ENCODE measurements around the gene ITGA11. TPM values are rescaled to one million over a fixed set of nuclear protein-coding genes. Genes with fewer than 3 reads are reported as not detected.

The ITGA11 gene
- total and polyA plus RNA-seq, 4 experiments from 2014 or later, result not detected

GRCh38 chr15:68341760-68342725, 89.9 kb downstream of the ITGA11 start:
- intact Hi-C loops (cut with micrococcal nuclease), result no loop called here
- H3K36me3 ChIP-seq (ENCODE audit: insufficient read depth, low read length), result no peaks in the 10 kb centered on the region
- no peak overlapping the region for H3K4me3 Mint-ChIP-seq
- DNase-seq, result no peak
- no peak overlapping the region for H3K27ac ChIP-seq (ENCODE audit: low read depth, low read length)
- H3K36me3 Mint-ChIP-seq, result no peaks in the 10 kb centered on the region
- POLR2A ChIA-PET (ENCODE audit: partially characterized antibody), result no interaction called here
- H3K4me1 Mint-ChIP-seq, result no peaks in the 10 kb centered on the region
- no peaks in the 10 kb centered on the region for H3K9me3 Mint-ChIP-seq
- H3K9me3 ChIP-seq (ENCODE audit: control insufficient read depth in 1 of 2, low read length in 2 of 2), result no peaks in the 10 kb centered on the region
- H3K27me3 ChIP-seq (ENCODE audit: insufficient read depth, low read length), result no peaks in the 10 kb centered on the region
- H3K27me3 Mint-ChIP-seq, result peaks cover 1 to 4% of the 10 kb centered on the region in 2 donors
- H3K4me3 ChIP-seq (ENCODE audit: low read length in 2 of 2), result no peak overlapping the region
- CTCF ChIA-PET (ENCODE audit: partially characterized antibody), result no interaction called here
- H3K27ac Mint-ChIP-seq, result no peak overlapping the region
- H3K4me1 ChIP-seq (ENCODE audit: insufficient read depth, low read length), result no peaks in the 10 kb centered on the region

DNA sequence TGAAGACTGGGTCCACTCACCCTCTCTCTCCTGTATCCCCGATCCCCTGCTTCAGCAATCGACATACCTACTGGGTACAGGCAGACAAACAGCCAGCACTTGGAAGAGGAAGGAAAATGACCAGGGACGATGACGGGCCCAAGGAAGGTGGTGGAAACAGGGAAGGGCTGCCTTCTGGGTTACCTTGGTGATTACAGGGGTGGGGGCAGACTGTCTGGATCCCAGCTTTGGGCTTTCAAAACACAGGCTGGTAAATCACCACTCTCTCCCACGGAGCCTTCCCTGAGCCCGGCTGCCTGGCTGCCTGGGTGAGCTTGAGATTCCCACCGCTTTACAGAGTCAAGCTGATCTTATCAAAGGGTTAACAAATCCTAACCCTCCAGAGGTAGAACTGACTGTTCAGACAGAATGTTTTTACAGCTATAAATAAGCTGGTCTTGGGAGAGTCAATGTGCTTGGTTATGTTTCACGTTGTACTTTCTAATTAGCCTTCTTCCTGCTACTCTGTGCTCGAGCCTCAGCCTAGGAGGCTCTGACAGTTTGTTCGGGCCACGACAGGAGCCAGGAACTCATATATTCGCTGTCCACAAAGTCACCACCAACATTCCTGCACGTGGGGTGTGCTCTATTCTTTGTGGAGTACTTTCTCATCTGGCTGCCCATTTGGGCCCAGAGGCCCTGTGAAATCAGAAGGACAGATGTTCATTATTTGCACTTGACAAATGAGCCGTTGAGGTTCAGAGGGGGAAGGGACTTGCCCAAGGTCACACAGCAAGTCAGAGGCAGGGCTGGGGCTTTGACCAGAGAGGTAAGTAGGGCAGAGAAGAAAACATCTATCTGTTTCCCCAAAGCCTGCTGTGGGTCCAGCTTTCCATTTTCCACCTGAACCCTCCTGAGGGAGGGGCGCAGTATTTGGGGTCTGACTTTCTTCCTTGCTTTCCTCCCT, 91.0 kb downstream of the ITGA11 start:
- H3K4me1 Mint-ChIP-seq, result no peaks in the 10 kb centered on the region
- Histone ChIP-seq H3K27ac (ENCODE audit: low read depth, low read length) (no peak overlapping the region), H3K9me3 (ENCODE audit: control insufficient read depth in 1 of 2, low read length in 2 of 2) (no peaks in the 10 kb centered on the region), H3K4me1 (ENCODE audit: insufficient read depth, low read length) (no peaks in the 10 kb centered on the region), H3K36me3 (ENCODE audit: insufficient read depth, low read length) (no peaks in the 10 kb centered on the region), H3K4me3 (ENCODE audit: low read length in 2 of 2) (no peak overlapping the region), H3K27me3 (ENCODE audit: insufficient read depth, low read length) (no peaks in the 10 kb centered on the region)
- H3K27ac Mint-ChIP-seq, result no peak overlapping the region
- POLR2A ChIA-PET (ENCODE audit: partially characterized antibody), result no interaction called here
- no peaks in the 10 kb centered on the region for H3K36me3 Mint-ChIP-seq
- peaks cover 1 to 4% of the 10 kb centered on the region in 2 donors for H3K27me3 Mint-ChIP-seq
- H3K4me3 Mint-ChIP-seq, result no peak overlapping the region
- no peak for DNase-seq
- no peaks in the 10 kb centered on the region for H3K9me3 Mint-ChIP-seq
- intact Hi-C loops (cut with micrococcal nuclease), result no loop called here
- CTCF ChIA-PET (ENCODE audit: partially characterized antibody), result interaction anchor here (1.2 kb wide), 1 partner anchor 35 kb away, joined by 3 read pairs; no protein-coding TSS in a partner anchor

DNA sequence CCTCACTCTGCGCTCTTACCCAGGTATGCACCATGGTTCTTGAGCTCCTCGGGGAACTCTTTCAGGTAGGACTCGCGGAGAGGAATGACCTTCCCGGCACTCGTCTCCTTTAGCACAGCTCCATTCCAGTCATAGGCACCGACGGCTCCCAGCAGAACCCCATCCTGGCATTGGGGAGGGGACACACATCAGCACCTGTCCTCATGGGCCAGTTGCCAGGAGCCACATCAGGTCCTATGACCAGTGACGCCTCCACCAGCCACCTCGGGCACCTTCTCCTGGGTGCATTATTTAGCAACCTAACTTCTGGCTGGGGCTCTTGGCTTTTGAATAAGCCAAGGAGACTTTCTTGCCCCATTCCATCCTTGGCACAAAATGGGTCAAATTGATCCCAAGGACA, 92.5 kb downstream of the ITGA11 start:
- CTCF ChIA-PET (ENCODE audit: partially characterized antibody), result no interaction called here
- Histone ChIP-seq H3K9me3 (ENCODE audit: control insufficient read depth in 1 of 2, low read length in 2 of 2) (no peaks in the 10 kb centered on the region), H3K4me3 (ENCODE audit: low read length in 2 of 2) (no peak overlapping the region), H3K27ac (ENCODE audit: low read depth, low read length) (no peak overlapping the region), H3K4me1 (ENCODE audit: insufficient read depth, low read length) (no peaks in the 10 kb centered on the region), H3K27me3 (ENCODE audit: insufficient read depth, low read length) (no peaks in the 10 kb centered on the region), H3K36me3 (ENCODE audit: insufficient read depth, low read length) (no peaks in the 10 kb centered on the region)
- intact Hi-C loops (cut with micrococcal nuclease), result no loop called here
- H3K36me3 Mint-ChIP-seq, result no peaks in the 10 kb centered on the region
- POLR2A ChIA-PET (ENCODE audit: partially characterized antibody), result no interaction called here
- H3K27ac Mint-ChIP-seq, result no peak overlapping the region
- no peaks in the 10 kb centered on the region for H3K9me3 Mint-ChIP-seq
- H3K4me1 Mint-ChIP-seq, result no peaks in the 10 kb centered on the region
- no peak for DNase-seq
- H3K27me3 Mint-ChIP-seq, result peaks cover 0 to 4% of the 10 kb centered on the region in 2 donors
- no peak overlapping the region for H3K4me3 Mint-ChIP-seq

GRCh38 chr15:68337826-68338225, 94.1 kb downstream of the ITGA11 start:
- intact Hi-C loops (cut with micrococcal nuclease), result no loop called here
- Histone ChIP-seq H3K4me1 (ENCODE audit: insufficient read depth, low read length) (no peaks in the 10 kb centered on the region), H3K4me3 (ENCODE audit: low read length in 2 of 2) (no peak overlapping the region), H3K9me3 (ENCODE audit: control insufficient read depth in 1 of 2, low read length in 2 of 2) (no peaks in the 10 kb centered on the region), H3K36me3 (ENCODE audit: insufficient read depth, low read length) (no peaks in the 10 kb centered on the region), H3K27ac (ENCODE audit: low read depth, low read length) (no peak overlapping the region), H3K27me3 (ENCODE audit: insufficient read depth, low read length) (no peaks in the 10 kb centered on the region)
- H3K27ac Mint-ChIP-seq, result no peak overlapping the region
- peaks cover 1 to 12% of the 10 kb centered on the region in 2 donors for H3K27me3 Mint-ChIP-seq
- POLR2A ChIA-PET (ENCODE audit: partially characterized antibody), result no interaction called here
- no peaks in the 10 kb centered on the region for H3K36me3 Mint-ChIP-seq
- H3K4me3 Mint-ChIP-seq, result no peak overlapping the region
- DNase-seq, result no peak
- no peaks in the 10 kb centered on the region for H3K4me1 Mint-ChIP-seq
- no peaks in the 10 kb centered on the region for H3K9me3 Mint-ChIP-seq
- CTCF ChIA-PET (ENCODE audit: partially characterized antibody), result no interaction called here

GRCh38 chr15:68336516-68336915, 95.4 kb downstream of the ITGA11 start:
- H3K36me3 Mint-ChIP-seq, result no peaks in the 10 kb centered on the region
- no peak for DNase-seq
- Histone ChIP-seq H3K27ac (ENCODE audit: low read depth, low read length) (no peak overlapping the region), H3K4me1 (ENCODE audit: insufficient read depth, low read length) (no peaks in the 10 kb centered on the region), H3K9me3 (ENCODE audit: control insufficient read depth in 1 of 2, low read length in 2 of 2) (no peaks in the 10 kb centered on the region), H3K4me3 (ENCODE audit: low read length in 2 of 2) (no peak overlapping the region), H3K27me3 (ENCODE audit: insufficient read depth, low read length) (no peaks in the 10 kb centered on the region), H3K36me3 (ENCODE audit: insufficient read depth, low read length) (no peaks in the 10 kb centered on the region)
- H3K4me1 Mint-ChIP-seq, result no peaks in the 10 kb centered on the region
- ChIA-PET CTCF (ENCODE audit: partially characterized antibody) (no interaction called here), POLR2A (ENCODE audit: partially characterized antibody) (no interaction called here)
- no peaks in the 10 kb centered on the region for H3K9me3 Mint-ChIP-seq
- no peak overlapping the region for H3K27ac Mint-ChIP-seq
- H3K27me3 Mint-ChIP-seq, result peaks cover 1 to 15% of the 10 kb centered on the region in 2 donors
- intact Hi-C loops (cut with micrococcal nuclease), result no loop called here
- H3K4me3 Mint-ChIP-seq, result no peak overlapping the region

DNA sequence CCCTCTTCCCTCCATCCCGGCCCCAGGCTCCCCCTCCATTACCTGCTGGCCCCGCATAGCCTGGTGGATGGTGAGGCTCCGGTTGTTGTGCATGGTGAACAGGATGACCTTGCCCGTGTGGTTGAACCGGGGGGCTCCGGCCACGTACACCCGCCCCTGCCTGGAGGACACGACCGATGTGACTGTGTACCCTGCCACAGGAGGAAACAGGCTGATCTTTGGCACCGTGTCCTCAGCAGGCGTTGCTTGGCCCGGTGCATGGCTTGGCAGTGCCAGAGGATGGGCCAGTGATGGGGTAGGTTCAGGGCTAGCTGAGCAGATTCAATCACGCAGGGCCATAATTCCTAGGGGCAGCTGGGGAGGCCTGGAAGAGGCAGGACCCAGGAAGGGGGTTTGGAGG, 96.3 kb downstream of the ITGA11 start:
- no peak for DNase-seq
- Histone ChIP-seq H3K4me3 (ENCODE audit: low read length in 2 of 2) (no peak overlapping the region), H3K27ac (ENCODE audit: low read depth, low read length) (no peak overlapping the region), H3K36me3 (ENCODE audit: insufficient read depth, low read length) (no peaks in the 10 kb centered on the region), H3K27me3 (ENCODE audit: insufficient read depth, low read length) (no peaks in the 10 kb centered on the region), H3K9me3 (ENCODE audit: control insufficient read depth in 1 of 2, low read length in 2 of 2) (no peaks in the 10 kb centered on the region), H3K4me1 (ENCODE audit: insufficient read depth, low read length) (no peaks in the 10 kb centered on the region)
- intact Hi-C loops (cut with micrococcal nuclease), result no loop called here
- Mint-ChIP-seq H3K4me1 (no peaks in the 10 kb centered on the region), H3K27me3 (peaks cover 1 to 18% of the 10 kb centered on the region in 2 donors), H3K9me3 (no peaks in the 10 kb centered on the region), H3K36me3 (no peaks in the 10 kb centered on the region), H3K27ac (no peak overlapping the region), H3K4me3 (no peak overlapping the region)
- ChIA-PET POLR2A (ENCODE audit: partially characterized antibody) (no interaction called here), CTCF (ENCODE audit: partially characterized antibody) (no interaction called here)

- H3K4me3 Mint-ChIP-seq, result no peak overlapping the region
- CTCF ChIA-PET (ENCODE audit: partially characterized antibody), result no interaction called here
- no peaks in the 10 kb centered on the region for H3K27me3 ChIP-seq (ENCODE audit: insufficient read depth, low read length)
- no peaks in the 10 kb centered on the region for H3K36me3 ChIP-seq (ENCODE audit: insufficient read depth, low read length)
- no peak overlapping the region for H3K27ac Mint-ChIP-seq
- intact Hi-C loops (cut with micrococcal nuclease), result no loop called here
- no peak overlapping the region for H3K4me3 ChIP-seq (ENCODE audit: low read length in 2 of 2)
- H3K4me1 ChIP-seq (ENCODE audit: insufficient read depth, low read length), result no peaks in the 10 kb centered on the region
- no peaks in the 10 kb centered on the region for H3K4me1 Mint-ChIP-seq
- POLR2A ChIA-PET (ENCODE audit: partially characterized antibody), result no interaction called here
- no peak for DNase-seq
- H3K27me3 Mint-ChIP-seq, result peaks cover 1 to 18% of the 10 kb centered on the region in 2 donors
- H3K27ac ChIP-seq (ENCODE audit: low read depth, low read length), result no peak overlapping the region
- no peaks in the 10 kb centered on the region for H3K9me3 ChIP-seq (ENCODE audit: control insufficient read depth in 1 of 2, low read length in 2 of 2)
- H3K36me3 Mint-ChIP-seq, result no peaks in the 10 kb centered on the region
- no peaks in the 10 kb centered on the region for H3K9me3 Mint-ChIP-seq
Observed at GRCh38 chr15:68335251-68335650, 96.7 kb downstream of the ITGA11 start.
